Cardiac fibroblast (primary cell): ENCODE results near the gene BBOX1.

Experiments
- DNase-seq, 2 donors: peaks; one replicate each; pipeline versions ENCODE4 v3.0.0 to v3.0.0-alpha.2; 2010; ENCODE audit warnings: low read depth in 2 of 2
- H3K4me3 ChIP-seq, 2 donors: replicated peaks in 1 of 2; 1 replicate in 1 of 2; 2 replicates in 1 of 2; pipeline ENCODE4 v1.5.1; 2011; ENCODE audit warnings: low read depth in 2 of 2, low read length in 2 of 2, mild to moderate bottlenecking in 2 of 2, moderate library complexity in 1 of 2
- CTCF ChIP-seq: IDR thresholded peaks from one replicate; pipeline ENCODE4 v1.5.1; 2011; ENCODE audit warnings: low read depth, mild to moderate bottlenecking, low read length, inconsistent platforms

The BBOX1 gene

GRCh38 chr11:27002431-27002830 lies 38.2 kb upstream of the BBOX1 start:
- DNase-seq, result peak in 1 of 2 donors; percentile 6
- no peak overlapping the region for H3K4me3 ChIP-seq
- TF ChIP-seq CTCF, result no peak

- no peak overlapping the region for H3K4me3 ChIP-seq
- TF ChIP-seq CTCF, result no peak
- DNase-seq, result peak in 1 of 2 donors; percentile 12
Measured at GRCh38 chr11:27002838-27003237, 37.8 kb upstream of the BBOX1 start.

- DNase-seq, result no peak
- no peak for TF ChIP-seq CTCF
- H3K4me3 ChIP-seq, result no peak overlapping the region
Measured at GRCh38 chr11:27004103-27004502, 36.5 kb upstream of the BBOX1 start.

GRCh38 chr11:27008811-27009535 lies 31.6 kb upstream of the BBOX1 start:
- no peak for TF ChIP-seq CTCF

GRCh38 chr11:27011560-27012233 lies 28.9 kb upstream of the BBOX1 start:
- TF ChIP-seq CTCF, result no peak
- no peak overlapping the region for H3K4me3 ChIP-seq
- DNase-seq, result no peak

More at GRCh38 chr11:27008811-27009535, 31.6 kb upstream of the BBOX1 start:
- H3K4me3 ChIP-seq, result no peak overlapping the region
- DNase-seq, result peak in 1 of 2 donors; percentile 33

- TF ChIP-seq CTCF, result no peak
- peak; percentile 51 to 83 for DNase-seq
- H3K4me3 ChIP-seq, result no peak overlapping the region
Measured at GRCh38 chr11:27012234-27012921, 28.2 kb upstream of the BBOX1 start.
